Prostate gland (tissue), 2 donors: ENCODE data around the gene TESK1.

ENCODE experiments used
- CTCF ChIP-seq, 4 experiments: fragments of 200-600 bp in 2 of 4; fragments of 450-650 bp in 2 of 4; sonication (generic) in 2 of 4; IDR thresholded peaks; 1 replicate in 3 of 4; 2 replicates in 1 of 4; pipeline ENCODE4 v1.5.1; 2016 to 2019; ENCODE audit warnings: antibody characterized with exemption in 4 of 4, mild to moderate bottlenecking in 2 of 4, moderate library complexity in 2 of 4
- POLR2A ChIP-seq: fragments of 450-650 bp; IDR thresholded peaks from one replicate; pipeline ENCODE4 v1.6.1; 2016; ENCODE audit warnings: antibody characterized with exemption, mild to moderate bottlenecking

GRCh38 chr9:35639631-35640030, 34.6 kb downstream of the TESK1 start:
- TF ChIP-seq POLR2A (no peak), CTCF (IDR thresholded peaks at IDR 0.05) (no peak)
